GM18867 (cell line): ENCODE measurements around the gene FAM184B.

ENCODE experiments used
- ATAC-seq: cut with Tn5 transposase; IDR thresholded peaks from one replicate; pipeline ENCODE4 v1.9.1; 2021; ENCODE audit warnings: mild to moderate bottlenecking, moderate library complexity; ENCODE audit not compliant: unreplicated experiment

FAM184B gene

GRCh38 chr4:17646693-17647092 is 134.7 kb downstream of the FAM184B start:
- ATAC-seq: no peak

GRCh38 chr4:17642398-17642783 is 139.0 kb downstream of the FAM184B start:
- ATAC-seq: peak; percentile 39

GRCh38 chr4:17639136-17639535 is 142.3 kb downstream of the FAM184B start:
- ATAC-seq: no peak

- ATAC-seq: peak; percentile 87
Measured at GRCh38 chr4:17636696-17637622, 144.5 kb downstream of the FAM184B start.

GRCh38 chr4:17636341-17636695 is 145.1 kb downstream of the FAM184B start:
- no peak for ATAC-seq

GRCh38 chr4:17635056-17635455 is 146.4 kb downstream of the FAM184B start:
- no peak for ATAC-seq

- ATAC-seq: no peak
Measured at GRCh38 chr4:17633600-17633999, 147.8 kb downstream of the FAM184B start.

- no peak for ATAC-seq
Measured at GRCh38 chr4:17630228-17630627, 151.2 kb downstream of the FAM184B start.

GRCh38 chr4:17624821-17625220 is 156.6 kb downstream of the FAM184B start:
- no peak for ATAC-seq

GRCh38 chr4:17623451-17624001 is 157.9 kb downstream of the FAM184B start:
- ATAC-seq: no peak

GRCh38 chr4:17619416-17620105 is 161.9 kb downstream of the FAM184B start:
- ATAC-seq: no peak

- no peak for ATAC-seq
Measured at GRCh38 chr4:17618926-17619325, 162.5 kb downstream of the FAM184B start.

- ATAC-seq: no peak
Measured at GRCh38 chr4:17616283-17616682, 165.1 kb downstream of the FAM184B start.

GRCh38 chr4:17614416-17615299 is 166.8 kb downstream of the FAM184B start, which contains the start of gene MED28:
Gene MED28 (plus strand): TSS chr4:17614641. CDS start chr4:17614655, 14 bp downstream.
- ATAC-seq: peak; percentile 92

GRCh38 chr4:17613761-17614415 is 167.5 kb downstream of the FAM184B start:
- ATAC-seq: peak; percentile 49

- no peak for ATAC-seq
Measured at GRCh38 chr4:17605236-17605635, 176.2 kb downstream of the FAM184B start.

GRCh38 chr4:17599826-17600225 is 181.6 kb downstream of the FAM184B start:
- ATAC-seq: no peak

- no peak for ATAC-seq
Measured at GRCh38 chr4:17597517-17597916, 183.9 kb downstream of the FAM184B start.

- peak; percentile 91 for ATAC-seq
Measured at GRCh38 chr4:17595471-17596005, 185.9 kb downstream of the FAM184B start.

- no peak for ATAC-seq
Measured at GRCh38 chr4:17589355-17589754, 192.1 kb downstream of the FAM184B start.
